SJSA1 (cell line): ENCODE measurements around the gene SPRN. TPM values are rescaled to one million over a fixed set of nuclear protein-coding genes. Genes with fewer than 3 reads are reported as not detected.
"Not testable (repeated sequence)": the region's sequence is repeated elsewhere in the genome, so short reads cannot be mapped to it uniquely, and the experiment has no call there.

Source experiments
- DNase-seq, 2 experiments: peaks; one replicate each; pipeline ENCODE4 v3.0.0-alpha.2; 2015 to 2020; ENCODE audit warnings: low spot score in 2 of 2, low read depth in 1 of 2
- H3K27ac ChIP-seq: fragments of 250-450 bp; sonication (Bioruptor Pico); 2 replicates; pipeline ENCODE4 v1.5.1; 2020; ENCODE audit warnings: mild to moderate bottlenecking, moderate library complexity
- H3K27me3 ChIP-seq: fragments of 250-450 bp; sonication (Bioruptor Pico); replicated peaks from 2 replicates; pipeline ENCODE4 v1.5.1; 2020; ENCODE audit warnings: mild to moderate bottlenecking, moderate library complexity
- H3K36me3 ChIP-seq: fragments of 250-450 bp; sonication (Bioruptor Pico); 2 replicates; pipeline ENCODE4 v1.5.1; 2020; ENCODE audit warnings: mild to moderate bottlenecking
- H3K4me1 ChIP-seq: fragments of 250-450 bp; sonication (Bioruptor Pico); replicated peaks from 2 replicates; pipeline ENCODE4 v1.6.1; 2021; ENCODE audit warnings: mild to moderate bottlenecking
- H3K4me3 ChIP-seq: fragments of 250-450 bp; sonication (Bioruptor Pico); 2 replicates; pipeline ENCODE4 v1.5.1; 2020; ENCODE audit warnings: mild to moderate bottlenecking
- H3K9me3 ChIP-seq: fragments of 250-450 bp; sonication (Bioruptor Pico); replicated peaks from 2 replicates; pipeline ENCODE4 v1.5.1; 2020; ENCODE audit warnings: mild to moderate bottlenecking
- total RNA-seq: library from RNA; depleted of rRNA; stranded (reverse); fragments of >200 nt; shearing (Covaris generic); gene quantifications from 2 replicates; pipeline ENCODE4 v1.2.3, GENCODE V29; 2014; rRNA removed

Gene SPRN
- not detected in 2 replicates for total RNA-seq

- H3K36me3 ChIP-seq, DNase-seq, H3K27me3 ChIP-seq, H3K9me3 ChIP-seq, H3K27ac ChIP-seq, H3K4me1 ChIP-seq, H3K4me3 ChIP-seq: not testable (repeated sequence)
Measured at GRCh38 chr10:133424601-133425000, at the start of gene SPRN. Gene SPRN (minus strand): TSS chr10:133424625. CDS start chr10:133423681, 944 bp downstream.

GRCh38 chr10:133474027-133474426, 49.6 kb upstream of the SPRN start:
- no peaks in the 10 kb centered on the region for H3K27me3 ChIP-seq
- no peak for DNase-seq
- H3K9me3 ChIP-seq: no peaks in the 10 kb centered on the region
- H3K4me1 ChIP-seq: no peaks in the 10 kb centered on the region
- no peak overlapping the region for H3K27ac ChIP-seq
- no peaks in the 10 kb centered on the region for H3K36me3 ChIP-seq
- H3K4me3 ChIP-seq: no peak overlapping the region

- H3K27ac ChIP-seq: no peak overlapping the region
- no peaks in the 10 kb centered on the region for H3K27me3 ChIP-seq
- H3K36me3 ChIP-seq: no peaks in the 10 kb centered on the region
- H3K4me3 ChIP-seq: no peak overlapping the region
- H3K4me1 ChIP-seq: no peaks in the 10 kb centered on the region
- DNase-seq: no peak
- H3K9me3 ChIP-seq: no peaks in the 10 kb centered on the region
Measured at GRCh38 chr10:133473270-133473669, 48.8 kb upstream of the SPRN start.

- Histone ChIP-seq H3K4me3 (no peak overlapping the region), H3K36me3 (no peaks in the 10 kb centered on the region), H3K27ac (no peak overlapping the region), H3K9me3 (no peaks in the 10 kb centered on the region), H3K4me1 (no peaks in the 10 kb centered on the region), H3K27me3 (no peaks in the 10 kb centered on the region)
- no peak for DNase-seq
Measured at GRCh38 chr10:133471300-133472109, 47.1 kb upstream of the SPRN start.

- H3K27ac ChIP-seq, H3K27me3 ChIP-seq, H3K9me3 ChIP-seq, H3K36me3 ChIP-seq, DNase-seq, H3K4me1 ChIP-seq, H3K4me3 ChIP-seq: not testable (repeated sequence)
Measured at GRCh38 chr10:133469205-133469604, 44.8 kb upstream of the SPRN start.

GRCh38 chr10:133467286-133467911, 43.0 kb upstream of the SPRN start:
- H3K27me3 ChIP-seq: no peaks in the 10 kb centered on the region
- no peak for DNase-seq
- no peaks in the 10 kb centered on the region for H3K4me1 ChIP-seq

GRCh38 chr10:133466683-133467275, 42.4 kb upstream of the SPRN start:
- Histone ChIP-seq H3K4me3 (no peak overlapping the region), H3K36me3 (no peaks in the 10 kb centered on the region), H3K9me3 (no peaks in the 10 kb centered on the region; the same call in 1 of the 2 replicates), H3K27ac (no peak overlapping the region), H3K4me1 (no peaks in the 10 kb centered on the region), H3K27me3 (no peaks in the 10 kb centered on the region)
- no peak for DNase-seq

More at GRCh38 chr10:133467286-133467911, 43.0 kb upstream of the SPRN start:
- Histone ChIP-seq H3K4me3 (no peak overlapping the region), H3K9me3 (no peaks in the 10 kb centered on the region; the same call in 1 of the 2 replicates), H3K27ac (no peak overlapping the region), H3K36me3 (no peaks in the 10 kb centered on the region)

GRCh38 chr10:133465950-133466474, 41.6 kb upstream of the SPRN start:
- no peaks in the 10 kb centered on the region for H3K27me3 ChIP-seq
- DNase-seq: no peak
- H3K9me3 ChIP-seq: no peaks in the 10 kb centered on the region; the same call in none of the 2 replicates
- H3K4me1 ChIP-seq: no peaks in the 10 kb centered on the region
- no peak overlapping the region for H3K27ac ChIP-seq
- H3K36me3 ChIP-seq: no peaks in the 10 kb centered on the region
- no peak overlapping the region for H3K4me3 ChIP-seq

GRCh38 chr10:133465191-133465949, 40.9 kb upstream of the SPRN start:
- Histone ChIP-seq H3K9me3 (no peaks in the 10 kb centered on the region; the same call in none of the 2 replicates), H3K27me3 (no peaks in the 10 kb centered on the region), H3K4me1 (no peaks in the 10 kb centered on the region), H3K36me3 (no peaks in the 10 kb centered on the region), H3K4me3 (no peak overlapping the region), H3K27ac (no peak overlapping the region)
- DNase-seq: no peak

GRCh38 chr10:133464582-133465031, 40.2 kb upstream of the SPRN start:
- no peak for DNase-seq
- H3K36me3 ChIP-seq: no peaks in the 10 kb centered on the region
- H3K27ac ChIP-seq: no peak overlapping the region
- peaks cover 4% of the 10 kb centered on the region for H3K9me3 ChIP-seq
- H3K4me1 ChIP-seq: no peaks in the 10 kb centered on the region
- H3K27me3 ChIP-seq: no peaks in the 10 kb centered on the region
- H3K4me3 ChIP-seq: no peak overlapping the region

- Histone ChIP-seq H3K4me3 (no peak overlapping the region), H3K27ac (no peak overlapping the region), H3K27me3 (no peaks in the 10 kb centered on the region), H3K36me3 (no peaks in the 10 kb centered on the region), H3K9me3 (peaks cover 6% of the 10 kb centered on the region), H3K4me1 (no peaks in the 10 kb centered on the region)
- no peak for DNase-seq
Measured at GRCh38 chr10:133462512-133463305, 38.3 kb upstream of the SPRN start.

GRCh38 chr10:133461841-133462240, 37.4 kb upstream of the SPRN start:
- Histone ChIP-seq H3K4me3 (no peak overlapping the region), H3K27ac (no peak overlapping the region), H3K27me3 (no peaks in the 10 kb centered on the region), H3K9me3 (peaks cover 6% of the 10 kb centered on the region), H3K36me3 (no peaks in the 10 kb centered on the region), H3K4me1 (no peaks in the 10 kb centered on the region)
- DNase-seq: no peak

- Histone ChIP-seq H3K27me3 (no peaks in the 10 kb centered on the region), H3K4me1 (no peaks in the 10 kb centered on the region), H3K27ac (no peak overlapping the region), H3K36me3 (no peaks in the 10 kb centered on the region), H3K4me3 (no peak overlapping the region), H3K9me3 (peaks cover 6% of the 10 kb centered on the region)
- no peak for DNase-seq
Measured at GRCh38 chr10:133461027-133461426, 36.6 kb upstream of the SPRN start.
